Activated T-cell treated with anti-CD3 and anti-CD28 coated beads, Interleukin-2, amount 50 U/mL, for 48 hours (primary cell): ENCODE data around the gene RAB8B.
A peak's percentile ranks its signal among the peaks of the same experiment; 100 is the strongest.
"Not testable (repeated sequence)": the region's sequence is repeated elsewhere in the genome, so short reads cannot be mapped to it uniquely, and the experiment has no call there.

Experiments used
- DNase-seq, 2 experiments: peaks; one replicate each; pipeline ENCODE4 v3.0.0-alpha.2; 2020

Gene RAB8B

GRCh38 chr15:63186065-63186464, 3.3 kb upstream of the RAB8B start:
- no peak for DNase-seq

DNA sequence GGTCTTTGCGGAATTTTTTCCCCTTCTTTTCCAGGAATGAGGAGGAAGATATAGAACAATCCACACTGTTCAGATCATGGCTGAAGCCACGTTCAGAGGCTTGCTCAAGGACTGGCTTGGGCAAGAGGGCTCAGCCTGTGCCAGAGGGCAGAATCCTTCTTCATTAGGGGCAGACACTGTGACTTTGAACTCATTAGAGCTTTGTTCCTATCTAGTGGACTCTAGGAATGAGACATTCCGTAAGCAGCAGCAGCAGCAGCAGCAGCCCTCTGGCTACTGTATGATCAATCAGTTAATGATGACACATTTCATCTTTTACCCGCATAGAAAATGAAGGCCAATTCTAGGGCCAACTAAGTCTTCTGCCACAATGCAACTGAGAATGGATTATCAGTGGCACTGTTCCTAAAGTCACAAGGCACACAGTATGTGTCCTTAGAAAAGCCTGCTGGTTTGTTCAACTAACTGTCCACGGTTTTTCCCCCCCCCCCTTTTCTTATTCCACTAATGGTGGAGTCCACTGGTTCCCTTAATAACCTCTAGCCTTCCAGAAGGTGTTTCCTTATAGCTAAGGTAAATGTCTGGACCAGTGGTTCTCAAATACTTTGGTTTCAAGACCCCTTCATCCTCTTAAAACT, 1.7 kb upstream of the RAB8B start:
- no peak for DNase-seq

- peak; percentile 58 to 62 for DNase-seq
Observed at GRCh38 chr15:63188247-63188925, 1.0 kb upstream of the RAB8B start.

GRCh38 chr15:63189941-63190768, 749 bp downstream of the RAB8B start:
- DNase-seq: no peak

- DNase-seq: no peak
Observed at GRCh38 chr15:63190769-63191649, 1.6 kb downstream of the RAB8B start.

DNA sequence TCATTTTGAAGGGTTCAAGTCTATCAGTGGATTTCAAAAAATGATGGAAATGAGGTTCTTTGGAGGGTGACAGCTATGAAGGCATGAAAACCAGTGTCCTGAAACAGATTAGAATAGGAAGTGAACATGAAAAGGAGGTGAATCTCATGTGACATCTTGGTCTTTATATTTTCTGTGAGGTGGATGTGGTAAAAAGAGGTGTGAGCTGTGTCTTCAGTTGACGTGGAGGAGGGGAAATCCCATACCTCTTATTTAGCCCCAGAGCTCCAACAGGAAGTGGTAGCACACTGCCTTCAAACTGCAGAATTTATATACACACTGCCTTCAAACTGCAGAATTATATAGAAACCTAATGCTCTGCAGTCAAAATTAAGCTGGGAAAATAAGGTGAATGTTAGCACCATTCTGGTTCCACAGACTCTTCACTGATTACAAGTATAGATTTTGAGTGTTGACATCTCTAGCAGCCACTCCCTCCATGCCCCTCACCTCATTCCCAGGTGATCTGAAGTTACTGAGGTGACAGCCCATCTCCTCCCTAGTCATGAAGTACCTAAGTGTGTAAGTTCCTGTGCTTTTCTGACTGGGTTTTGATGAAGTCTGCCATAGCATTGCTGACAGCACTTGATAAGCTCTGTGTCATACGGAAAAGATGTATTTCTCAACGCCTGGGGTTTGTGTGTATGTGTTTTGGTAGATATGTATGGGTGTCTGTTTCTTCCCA, 2.7 kb downstream of the RAB8B start:
- DNase-seq: peak; percentile 39 to 45

DNA sequence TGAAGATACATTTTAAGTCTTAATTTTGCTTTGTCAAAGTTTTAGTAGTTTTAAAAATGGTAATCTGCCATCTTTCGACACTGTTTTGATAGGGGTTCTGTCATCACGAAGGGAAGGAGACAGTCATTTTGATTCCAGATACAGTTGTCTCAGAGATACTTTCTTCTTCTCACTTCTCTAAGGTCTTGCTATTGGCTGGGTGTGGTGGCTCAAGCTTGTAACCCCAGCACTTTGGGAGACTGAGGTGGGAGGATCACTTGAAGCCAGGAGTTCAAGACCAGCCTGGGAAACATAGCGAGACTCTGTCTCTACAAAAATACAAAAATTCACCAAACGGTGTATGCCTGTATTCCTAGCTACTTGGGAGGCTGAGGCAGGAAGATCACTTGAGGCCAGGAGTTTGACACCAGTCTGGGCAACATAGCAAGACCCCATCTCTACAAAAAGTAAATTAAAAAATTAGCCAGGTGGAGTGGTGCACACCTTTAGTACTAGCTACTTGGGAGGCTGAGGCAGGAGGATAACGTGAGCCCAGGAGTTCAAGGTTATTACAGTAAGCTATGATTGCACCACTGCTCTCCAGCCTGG, 3.3 kb downstream of the RAB8B start:
- DNase-seq: peak; percentile 47 to 54

GRCh38 chr15:63194302-63194701, 4.9 kb downstream of the RAB8B start:
- DNase-seq: no peak

- no peak for DNase-seq
Observed at GRCh38 chr15:63194880-63195568, 5.6 kb downstream of the RAB8B start.

DNA sequence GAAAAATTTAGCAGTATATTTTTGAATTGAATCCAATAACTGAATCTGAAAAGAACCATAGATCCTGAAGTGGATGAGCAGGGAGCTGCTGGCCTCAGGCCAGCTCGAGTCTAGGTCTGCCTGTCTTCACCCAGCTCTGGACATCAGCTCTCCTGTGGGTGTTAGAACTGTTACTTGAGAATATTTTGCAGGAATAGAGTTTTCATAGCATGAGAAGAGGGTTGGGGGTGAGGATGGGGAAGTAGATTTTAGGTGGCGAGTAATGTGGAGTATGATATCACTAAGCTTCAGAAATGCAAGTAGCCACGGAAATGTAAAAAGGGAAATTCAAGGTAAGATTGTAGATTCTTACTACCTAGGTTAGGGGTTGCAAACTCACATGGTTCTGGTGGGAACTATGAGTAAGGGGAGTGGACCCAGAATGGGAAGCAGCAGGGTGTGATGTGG, 6.2 kb downstream of the RAB8B start:
- DNase-seq: no peak

DNA sequence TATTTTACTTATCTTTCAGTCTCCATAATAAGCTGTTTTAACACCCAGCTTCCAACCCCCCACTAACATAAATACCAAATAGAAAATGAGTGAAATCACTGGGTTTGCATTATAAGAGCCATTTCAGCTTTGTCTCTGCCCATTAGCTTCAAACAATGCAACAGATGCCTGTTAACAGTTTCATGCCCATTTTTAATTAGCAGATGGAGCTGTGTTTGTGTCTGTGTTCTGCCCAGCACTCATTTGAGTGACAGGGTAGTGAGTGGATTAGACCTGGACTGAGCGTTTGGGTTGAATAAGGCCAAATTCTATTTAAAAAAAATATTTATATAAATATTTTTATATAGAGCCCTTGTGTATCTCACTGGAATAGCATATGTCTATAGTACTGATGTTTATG, 7.4 kb downstream of the RAB8B start:
- no peak for DNase-seq

DNA sequence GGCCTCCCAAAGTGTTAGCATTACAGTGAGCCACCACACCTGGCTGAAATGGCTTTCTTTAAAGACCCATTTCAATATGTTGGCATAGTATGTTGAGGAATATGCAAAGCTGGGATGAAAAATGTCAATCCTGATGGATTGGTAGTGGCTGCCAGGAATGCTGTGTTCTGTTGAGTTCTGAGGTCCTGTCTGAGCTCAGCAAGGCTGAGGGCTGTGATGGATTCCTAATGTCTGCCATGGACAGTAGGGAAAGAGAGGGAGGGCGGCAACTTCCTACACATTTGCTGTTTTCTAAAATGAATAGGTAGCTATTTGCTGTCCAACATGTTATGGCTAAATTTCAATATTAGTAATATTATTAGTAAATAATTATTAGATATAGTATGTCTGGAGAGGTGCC, 8.2 kb downstream of the RAB8B start:
- DNase-seq: no peak

GRCh38 chr15:63198371-63199250, 9.2 kb downstream of the RAB8B start:
- no peak for DNase-seq

GRCh38 chr15:63200464-63201249, 11.3 kb downstream of the RAB8B start:
- no peak for DNase-seq

GRCh38 chr15:63202861-63203260, 13.5 kb downstream of the RAB8B start:
- no peak for DNase-seq

- DNase-seq: peak; percentile 50 to 51
Observed at GRCh38 chr15:63203451-63204090, 14.2 kb downstream of the RAB8B start.

DNA sequence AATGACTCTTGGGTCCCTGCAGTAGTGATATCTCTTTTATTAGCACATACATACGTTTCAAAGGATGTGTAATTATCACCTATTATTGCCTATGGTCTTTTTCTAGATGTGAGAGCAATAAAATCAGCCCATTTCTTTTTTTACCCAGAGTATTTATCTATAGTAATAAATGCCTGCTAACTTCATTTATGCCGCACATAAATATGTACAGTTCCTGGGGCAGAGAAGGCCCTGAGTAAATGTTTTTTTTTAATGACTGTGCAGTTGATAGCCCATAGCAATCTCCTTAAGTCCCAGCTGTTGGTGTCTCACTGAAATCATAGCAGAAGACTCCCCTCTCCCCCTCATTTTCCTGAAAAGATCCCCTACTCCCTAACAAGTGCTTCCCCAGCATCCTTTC, 16.7 kb downstream of the RAB8B start:
- DNase-seq: no peak

DNA sequence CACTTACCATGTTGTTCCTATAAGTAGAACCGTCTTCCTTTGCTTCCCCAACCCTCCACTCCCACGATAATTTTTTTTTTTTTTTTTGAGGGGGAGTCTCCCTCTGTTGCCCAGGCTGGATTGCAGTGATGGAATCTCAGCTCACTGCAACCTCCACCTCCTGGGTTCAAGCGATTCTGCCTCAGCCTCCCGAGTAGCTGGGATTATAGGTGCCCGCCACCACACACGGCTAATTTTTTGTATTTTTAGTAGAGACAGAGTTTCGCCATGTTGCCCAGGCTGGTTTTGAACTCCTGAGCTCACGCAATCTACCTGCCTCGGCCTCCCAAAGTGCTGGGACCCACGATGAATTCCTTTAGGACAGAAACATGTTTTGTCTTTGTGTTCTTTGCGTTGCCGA, 19.4 kb downstream of the RAB8B start:
- not testable (repeated sequence) for DNase-seq
